Occipital lobe (tissue), 2 donors: Measurements from ENCODE around the gene CACNA2D3. TPM values are rescaled to one million over a fixed set of nuclear protein-coding genes. Genes with fewer than 3 reads are reported as not detected.

Source experiments
- DNase-seq: peaks from one replicate; lab custom pipeline; 2025; lab: John Stamatoyannopoulos, UW
- total RNA-seq: library from RNA; depleted of rRNA; stranded (reverse); fragments of >200 nt; gene quantifications from one replicate; pipeline ENCODE4 v1.2.3, GENCODE V29; 2014

The CACNA2D3 gene
- total RNA-seq, 1 donor from 2014 or later: 11.2 TPM

GRCh38 chr3:54527521-54527920 is 405.2 kb downstream of the CACNA2D3 start:
- no peak for DNase-seq

- no peak for DNase-seq
These were observed 405.6 kb downstream of the CACNA2D3 start for GRCh38 chr3:54527953-54528352.

DNA sequence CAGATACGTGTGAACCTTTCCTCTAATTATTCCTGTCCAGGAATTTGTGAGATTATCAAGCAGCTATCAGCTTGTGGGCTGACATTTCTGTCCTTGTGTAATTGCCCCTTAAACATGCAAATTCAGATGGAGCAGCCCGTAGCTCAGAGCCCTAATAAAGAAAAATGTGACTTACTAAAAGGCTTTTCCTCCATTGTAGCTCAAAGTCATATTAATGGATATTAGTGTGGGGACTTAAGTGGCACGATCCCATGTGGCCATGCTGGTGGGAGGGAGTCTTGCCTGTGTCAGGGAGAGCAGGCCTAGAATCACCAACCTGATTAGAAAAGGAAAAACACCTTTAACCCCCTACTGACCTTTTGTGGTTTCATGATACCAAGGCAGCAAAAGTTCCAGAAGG is 406.3 kb downstream of the CACNA2D3 start:
- DNase-seq: no peak

DNA sequence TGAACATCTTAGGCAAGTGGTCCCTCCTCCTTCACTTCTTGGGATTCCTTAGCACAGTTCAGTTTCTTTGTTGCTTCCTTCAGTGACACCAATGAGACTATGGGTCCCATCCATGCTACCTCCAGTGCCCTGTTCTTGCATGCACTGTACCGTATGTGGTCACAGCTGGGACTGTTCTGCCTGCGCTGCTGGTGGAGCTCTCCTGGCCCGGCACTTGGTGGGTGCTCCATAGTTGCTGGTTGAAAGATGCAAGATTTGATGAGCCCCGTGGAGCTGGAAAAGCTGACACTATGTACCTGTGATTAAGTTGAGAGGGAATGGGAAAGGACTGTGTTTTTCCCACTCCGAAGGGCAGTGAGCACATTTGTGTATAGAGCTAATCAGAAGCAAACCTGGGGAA is 407.7 kb downstream of the CACNA2D3 start:
- DNase-seq: no peak

DNA sequence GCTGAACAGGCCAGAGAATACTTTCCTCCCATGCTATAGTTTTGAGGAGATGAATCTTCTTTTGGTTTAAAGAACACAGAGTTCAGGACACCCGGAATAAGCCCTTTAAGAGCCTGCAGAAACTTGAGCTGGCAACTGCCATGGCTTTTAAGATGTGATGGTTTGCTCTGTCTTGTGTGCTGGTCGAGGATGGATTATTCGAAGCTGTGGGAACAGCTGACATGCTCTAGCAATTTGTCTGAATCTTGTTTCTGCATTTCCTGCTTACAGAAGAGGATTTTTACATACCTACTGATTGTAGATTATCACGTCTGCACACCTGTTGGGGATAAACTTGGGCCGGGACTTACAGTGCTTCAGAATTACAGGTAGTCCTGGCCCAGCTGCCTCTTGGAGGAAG is 408.6 kb downstream of the CACNA2D3 start:
- DNase-seq: no peak

DNA sequence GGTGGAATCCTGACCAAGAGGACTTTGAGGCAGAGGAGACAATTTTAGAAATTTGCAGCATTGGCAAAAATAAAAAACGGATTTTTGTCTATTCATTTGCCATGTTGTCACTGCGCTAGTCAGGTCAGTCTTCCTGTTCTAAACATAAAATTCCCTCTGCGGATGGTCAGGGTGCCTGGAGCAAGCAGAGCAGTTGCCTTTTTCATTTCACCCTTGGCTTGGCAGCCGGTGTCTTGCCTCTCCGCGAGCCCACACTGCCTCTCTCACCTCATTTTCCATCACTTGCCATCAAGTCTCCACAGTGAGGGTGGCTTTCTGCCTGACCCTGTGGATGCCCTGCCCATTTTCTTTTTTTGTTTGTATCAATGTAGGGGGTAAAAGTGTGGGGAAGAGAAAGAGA is 409.4 kb downstream of the CACNA2D3 start:
- DNase-seq: no peak

GRCh38 chr3:54533856-54534255 is 411.5 kb downstream of the CACNA2D3 start:
- no peak for DNase-seq

GRCh38 chr3:54535619-54536018 is 413.3 kb downstream of the CACNA2D3 start:
- DNase-seq: no peak

GRCh38 chr3:54536450-54536849 is 414.1 kb downstream of the CACNA2D3 start:
- DNase-seq: no peak

GRCh38 chr3:54537506-54537905 is 415.2 kb downstream of the CACNA2D3 start:
- DNase-seq: no peak

DNA sequence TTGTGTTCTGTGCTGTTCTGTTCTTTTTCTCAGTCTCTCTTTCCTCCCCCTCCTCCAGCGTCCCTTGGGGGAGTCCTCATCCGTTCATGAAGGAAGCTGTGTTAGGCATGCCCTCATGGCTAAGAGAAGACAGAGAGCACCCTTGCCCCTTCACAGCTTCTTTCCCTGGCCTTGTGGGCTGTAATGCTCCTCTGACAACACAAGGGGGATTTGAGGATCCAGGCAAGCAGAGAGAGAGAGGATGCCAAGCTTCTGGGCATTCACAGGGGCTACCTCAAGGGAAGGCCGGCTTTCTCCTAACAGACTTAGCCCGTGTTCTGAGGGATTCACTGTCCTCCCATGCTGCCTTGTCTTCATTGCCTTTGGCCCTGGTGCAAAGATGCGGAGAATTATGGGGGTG is 416.0 kb downstream of the CACNA2D3 start:
- no peak for DNase-seq

GRCh38 chr3:54541369-54541768 is 419.0 kb downstream of the CACNA2D3 start:
- DNase-seq: no peak

DNA sequence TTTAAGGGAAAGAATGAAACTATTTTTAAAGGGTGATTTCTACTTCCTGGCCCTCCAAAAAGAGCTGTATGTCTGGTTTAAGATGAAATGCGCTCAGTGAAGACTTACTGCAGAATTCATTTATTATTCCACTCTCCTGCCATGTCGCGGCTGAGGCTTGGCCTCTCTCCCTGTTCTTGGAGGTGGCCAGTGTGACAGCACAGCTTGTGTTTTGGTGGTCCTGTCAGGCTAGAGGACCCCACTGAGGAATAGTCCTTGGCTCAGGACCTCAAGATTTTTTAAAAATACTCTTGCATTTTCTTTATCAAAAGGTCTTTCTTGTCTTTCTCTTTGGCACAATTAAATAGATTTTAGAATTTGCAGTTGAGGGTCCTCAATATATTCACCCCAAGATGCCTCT is 421.1 kb downstream of the CACNA2D3 start:
- DNase-seq: no peak

DNA sequence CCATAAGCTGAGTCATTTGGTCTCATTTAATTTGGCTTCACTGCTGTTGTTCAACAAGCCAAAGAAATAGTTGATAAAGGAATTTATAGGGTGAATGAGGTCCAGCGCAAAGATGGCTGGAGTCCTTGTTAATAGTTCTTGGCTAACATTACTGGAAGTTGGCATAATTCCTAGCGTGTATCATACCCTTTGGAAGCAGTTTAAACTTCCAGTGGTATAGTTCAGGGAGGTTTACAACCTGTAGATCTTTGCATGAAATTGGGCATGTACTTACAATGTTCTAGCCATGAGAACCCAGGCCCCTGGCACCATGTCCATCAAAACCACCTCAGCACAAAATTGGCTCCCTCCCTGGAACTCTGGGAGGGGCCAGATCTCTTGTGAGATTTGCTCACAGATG is 424.7 kb downstream of the CACNA2D3 start:
- no peak for DNase-seq

DNA sequence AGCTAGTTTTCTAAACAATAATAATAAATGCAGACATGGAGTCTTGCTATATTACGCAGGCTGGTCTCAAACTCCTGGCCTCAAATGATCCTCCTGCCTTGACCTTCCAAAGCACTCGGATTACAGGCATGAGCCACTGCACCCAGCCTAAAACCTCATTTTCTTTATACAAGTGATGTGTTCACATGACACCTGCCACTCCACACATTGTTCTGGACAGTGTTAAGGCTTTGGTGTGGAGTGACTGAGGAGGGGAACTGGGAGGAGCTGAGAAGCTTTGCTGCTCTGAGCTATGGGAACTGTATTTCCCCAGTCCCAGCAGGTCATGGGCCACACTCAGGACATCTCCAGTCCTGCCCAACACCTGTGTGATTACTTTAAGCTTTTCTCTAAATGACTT is 425.5 kb downstream of the CACNA2D3 start:
- DNase-seq: no peak

- DNase-seq: no peak
These were observed 427.4 kb downstream of the CACNA2D3 start for GRCh38 chr3:54549607-54550220.

GRCh38 chr3:54550221-54550977 is 428.0 kb downstream of the CACNA2D3 start:
- peak; percentile 66 for DNase-seq

DNA sequence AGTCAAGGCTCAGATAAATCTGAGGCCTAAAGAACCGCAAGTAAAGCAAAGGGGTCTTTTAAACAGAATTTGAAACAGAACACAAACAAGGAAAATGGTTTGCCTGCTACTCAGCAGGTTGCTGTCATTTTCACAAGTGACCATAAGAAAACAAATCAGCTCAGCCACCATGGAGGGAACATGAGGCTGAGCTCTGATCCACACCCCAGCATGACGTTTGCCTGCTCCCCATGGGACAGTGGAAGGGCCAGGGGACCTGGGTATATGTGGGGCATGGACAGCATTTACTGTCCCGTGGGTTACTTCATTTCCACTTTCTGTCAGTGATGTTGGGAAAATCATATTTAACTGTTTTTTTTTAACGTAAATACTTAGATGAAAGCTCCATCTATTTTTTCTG is 434.3 kb downstream of the CACNA2D3 start:
- no peak for DNase-seq

GRCh38 chr3:54557538-54558428 is 435.4 kb downstream of the CACNA2D3 start:
- DNase-seq: no peak

GRCh38 chr3:54563501-54564200 is 441.3 kb downstream of the CACNA2D3 start:
- DNase-seq: no peak

GRCh38 chr3:54564374-54564925 is 442.1 kb downstream of the CACNA2D3 start:
- no peak for DNase-seq
